ENCODE measurements around the gene AVPR1B.

AVPR1B gene

DNA sequence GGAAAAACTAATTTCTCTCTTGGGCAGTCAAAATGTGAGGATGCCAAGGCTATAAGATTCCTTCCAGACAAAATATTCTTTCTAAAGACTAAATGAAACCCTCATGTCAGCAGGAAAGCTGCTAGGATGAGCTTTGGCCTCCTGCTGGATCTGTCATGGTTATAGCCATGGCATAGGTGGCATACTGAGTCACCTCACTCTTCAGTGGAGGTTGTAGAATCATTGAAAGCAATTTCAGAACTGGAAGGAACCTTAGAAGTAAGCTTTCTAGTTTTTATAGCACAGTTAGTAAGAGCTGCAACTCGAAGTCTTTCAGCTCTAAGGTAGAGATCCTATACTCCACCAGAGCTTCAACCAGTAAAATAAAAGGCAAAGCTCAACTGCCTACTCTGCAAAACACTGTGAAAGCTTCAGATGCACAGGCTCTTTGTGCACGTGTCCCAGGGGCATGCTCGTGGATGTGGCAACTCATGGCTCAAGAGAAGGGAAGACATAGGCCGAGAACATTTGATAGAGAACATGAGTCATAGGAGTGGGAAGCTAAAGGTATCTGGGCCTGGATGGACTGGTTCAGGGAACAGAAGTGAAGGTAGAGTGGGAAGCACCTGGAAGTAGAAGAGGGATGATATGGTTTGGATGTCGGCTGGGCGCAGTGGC lies 5.8 kb downstream of the AVPR1B start:
- Histone ChIP-seq H3K4me1 (ENCODE audit: insufficient read depth, low read length) (no peaks in the 10 kb centered on the region), H3K4me3 (ENCODE audit: low read length) (no peak overlapping the region), H3K9ac (ENCODE audit: low read depth, low read length) (no peak overlapping the region), H3K36me3 (ENCODE audit: insufficient read depth, low read length) (no peaks in the 10 kb centered on the region), H3K9me3 (ENCODE audit: insufficient read depth, low read depth, low read length) (no peaks in the 10 kb centered on the region), H3K27ac (ENCODE audit: low read depth, low read length) (no peak overlapping the region), H3K27me3 (ENCODE audit: insufficient read depth, low read length) (peaks cover 9% of the 10 kb centered on the region)
- 90% methylated on average over 6 of the region's 6 CpGs for WGBS

DNA sequence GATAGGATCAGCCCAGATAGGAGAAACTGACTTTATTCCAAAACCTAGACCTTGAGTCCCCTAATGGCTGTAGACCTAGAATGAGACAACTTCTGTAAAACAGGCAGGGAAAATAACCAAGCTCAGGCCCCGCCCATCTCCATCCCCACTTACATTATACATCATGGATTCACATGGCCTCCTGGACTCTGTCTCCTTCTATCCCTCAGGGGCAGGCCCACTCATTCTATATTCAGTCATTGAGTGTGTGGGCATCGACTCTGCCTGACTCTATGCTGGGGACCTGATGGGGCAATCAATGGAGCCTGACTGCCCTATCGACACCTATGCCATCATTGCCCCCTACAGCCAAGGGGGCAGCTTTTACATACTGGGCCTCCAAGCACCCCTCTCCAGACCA lies 6.4 kb downstream of the AVPR1B start:
- WGBS = 97% methylated on average over 3 of the region's 3 CpGs
- Histone ChIP-seq H3K9ac (ENCODE audit: low read depth, low read length) (no peak overlapping the region), H3K9me3 (ENCODE audit: insufficient read depth, low read depth, low read length) (no peaks in the 10 kb centered on the region), H3K27ac (ENCODE audit: low read depth, low read length) (no peak overlapping the region), H3K27me3 (ENCODE audit: insufficient read depth, low read length) (peaks cover 5% of the 10 kb centered on the region), H3K4me1 (ENCODE audit: insufficient read depth, low read length) (no peaks in the 10 kb centered on the region), H3K4me3 (ENCODE audit: low read length) (no peak overlapping the region), H3K36me3 (ENCODE audit: insufficient read depth, low read length) (no peaks in the 10 kb centered on the region)

DNA sequence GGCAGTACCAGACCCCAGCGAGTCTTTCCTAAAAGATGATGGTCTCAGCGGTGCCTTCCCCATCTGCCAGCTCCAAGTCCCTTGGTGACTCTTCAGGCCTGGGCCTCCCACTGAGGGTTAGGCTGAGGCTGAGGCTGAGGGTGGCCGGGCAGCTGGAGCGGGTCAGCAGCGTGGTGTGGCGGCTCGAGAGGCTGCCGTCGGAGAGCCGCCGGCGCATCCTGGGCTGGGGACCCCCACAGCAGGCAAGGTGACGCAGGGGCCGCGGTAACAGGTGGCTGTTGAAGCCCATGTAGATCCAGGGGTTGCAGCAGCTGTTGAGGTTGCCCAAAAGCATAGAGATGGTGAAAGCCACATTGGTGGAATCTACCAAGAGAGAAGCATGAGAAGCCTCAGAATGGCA lies 7.0 kb downstream of the AVPR1B start:
- no peak overlapping the region for H3K4me3 ChIP-seq (ENCODE audit: low read length)
- H3K27ac ChIP-seq (ENCODE audit: low read depth, low read length) = no peak overlapping the region
- no peaks in the 10 kb centered on the region for H3K36me3 ChIP-seq (ENCODE audit: insufficient read depth, low read length)
- 95% methylated on average over 15 of the region's 15 CpGs for WGBS
- H3K27me3 ChIP-seq (ENCODE audit: insufficient read depth, low read length) = peaks cover under 1% of the 10 kb centered on the region; the same call in 1 of the 2 replicates
- H3K9ac ChIP-seq (ENCODE audit: low read depth, low read length) = no peak overlapping the region
- no peaks in the 10 kb centered on the region for H3K4me1 ChIP-seq (ENCODE audit: insufficient read depth, low read length)
- H3K9me3 ChIP-seq (ENCODE audit: insufficient read depth, low read depth, low read length) = no peaks in the 10 kb centered on the region

DNA sequence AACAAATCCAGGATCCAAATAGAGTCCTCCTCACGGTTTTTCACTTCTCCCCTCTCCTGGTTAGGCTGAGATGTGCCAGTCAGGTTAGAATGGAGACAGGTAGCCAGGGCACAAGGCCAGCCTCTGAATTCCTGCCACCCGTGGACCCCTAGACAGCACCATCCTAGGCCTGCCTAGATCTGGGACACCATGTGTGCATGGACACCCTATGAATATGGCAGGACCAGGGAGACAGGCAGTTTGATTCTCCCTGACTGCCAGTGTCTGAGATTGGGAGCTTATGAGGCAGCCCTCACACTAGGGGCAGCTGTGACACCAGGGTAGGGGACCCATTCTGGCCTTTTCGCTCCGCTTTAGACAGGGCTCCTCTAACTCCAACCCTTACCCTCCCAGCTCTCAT lies 7.5 kb downstream of the AVPR1B start:
- no peak overlapping the region for H3K9ac ChIP-seq (ENCODE audit: low read depth, low read length)
- H3K9me3 ChIP-seq (ENCODE audit: insufficient read depth, low read depth, low read length) = no peaks in the 10 kb centered on the region
- no peak overlapping the region for H3K27ac ChIP-seq (ENCODE audit: low read depth, low read length)
- WGBS = 88% methylated on average over 4 of the region's 4 CpGs
- H3K4me1 ChIP-seq (ENCODE audit: insufficient read depth, low read length) = no peaks in the 10 kb centered on the region
- H3K27me3 ChIP-seq (ENCODE audit: insufficient read depth, low read length) = no peaks in the 10 kb centered on the region
- no peak overlapping the region for H3K4me3 ChIP-seq (ENCODE audit: low read length)
- no peaks in the 10 kb centered on the region for H3K36me3 ChIP-seq (ENCODE audit: insufficient read depth, low read length)

DNA sequence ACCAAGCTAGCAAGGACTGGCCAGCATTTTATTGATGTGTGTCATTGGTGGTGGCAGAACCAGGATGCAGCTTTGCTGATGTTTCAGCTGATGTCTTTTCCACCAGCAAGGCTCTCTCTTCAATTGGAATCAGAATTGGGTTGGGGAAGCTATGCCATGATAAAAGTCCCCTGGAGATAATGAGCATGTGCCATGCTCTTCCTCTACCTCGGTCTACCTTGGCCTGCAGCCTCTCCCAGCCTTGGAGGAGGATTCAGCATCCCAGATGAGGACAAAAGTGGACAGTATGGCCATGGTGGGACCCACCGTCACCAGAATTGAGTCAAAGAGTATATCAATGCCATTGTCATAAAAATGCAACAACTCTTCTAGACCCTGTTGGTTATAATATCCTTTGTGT lies 8.6 kb downstream of the AVPR1B start:
- H3K27ac ChIP-seq (ENCODE audit: low read depth, low read length) = no peak overlapping the region
- no peak overlapping the region for H3K4me3 ChIP-seq (ENCODE audit: low read length)

DNA sequence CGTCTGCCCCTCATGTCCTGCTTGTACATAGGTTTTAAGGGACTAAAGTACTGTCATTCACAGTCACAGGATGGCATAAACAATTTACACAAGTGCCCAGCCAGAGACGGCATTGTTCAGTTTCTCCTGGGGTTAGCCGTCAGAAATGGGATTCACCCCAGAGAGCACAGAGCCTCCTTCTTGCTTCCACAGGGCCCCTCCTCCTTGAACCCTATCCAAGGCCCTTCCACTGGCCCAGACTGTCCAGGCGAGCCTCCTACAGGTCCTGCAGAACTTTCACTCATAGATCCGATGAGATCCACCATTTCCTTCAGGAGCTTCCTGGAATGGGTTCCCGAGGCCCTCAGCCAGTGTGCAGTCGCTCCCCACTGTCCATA lies 10.0 kb downstream of the AVPR1B start:
- WGBS = 86% methylated on average over 7 of the region's 7 CpGs
- H3K27me3 ChIP-seq (ENCODE audit: insufficient read depth, low read length) = no peaks in the 10 kb centered on the region
- H3K9me3 ChIP-seq (ENCODE audit: insufficient read depth, low read depth, low read length) = no peaks in the 10 kb centered on the region
- no peak overlapping the region for H3K27ac ChIP-seq (ENCODE audit: low read depth, low read length)
- no peaks in the 10 kb centered on the region for H3K36me3 ChIP-seq (ENCODE audit: insufficient read depth, low read length)
- no peak overlapping the region for H3K4me3 ChIP-seq (ENCODE audit: low read length)
- no peak overlapping the region for H3K9ac ChIP-seq (ENCODE audit: low read depth, low read length)
- H3K4me1 ChIP-seq (ENCODE audit: insufficient read depth, low read length) = no peaks in the 10 kb centered on the region

More for the DNA sequence above, 8.6 kb downstream of the AVPR1B start:
- no peak overlapping the region for H3K9ac ChIP-seq (ENCODE audit: low read depth, low read length)
- no peaks in the 10 kb centered on the region for H3K9me3 ChIP-seq (ENCODE audit: insufficient read depth, low read depth, low read length)
- H3K4me1 ChIP-seq (ENCODE audit: insufficient read depth, low read length) = no peaks in the 10 kb centered on the region
- H3K36me3 ChIP-seq (ENCODE audit: insufficient read depth, low read length) = no peaks in the 10 kb centered on the region
- WGBS = 97% methylated on average over 2 of the region's 2 CpGs
- H3K27me3 ChIP-seq (ENCODE audit: insufficient read depth, low read length) = no peaks in the 10 kb centered on the region

DNA sequence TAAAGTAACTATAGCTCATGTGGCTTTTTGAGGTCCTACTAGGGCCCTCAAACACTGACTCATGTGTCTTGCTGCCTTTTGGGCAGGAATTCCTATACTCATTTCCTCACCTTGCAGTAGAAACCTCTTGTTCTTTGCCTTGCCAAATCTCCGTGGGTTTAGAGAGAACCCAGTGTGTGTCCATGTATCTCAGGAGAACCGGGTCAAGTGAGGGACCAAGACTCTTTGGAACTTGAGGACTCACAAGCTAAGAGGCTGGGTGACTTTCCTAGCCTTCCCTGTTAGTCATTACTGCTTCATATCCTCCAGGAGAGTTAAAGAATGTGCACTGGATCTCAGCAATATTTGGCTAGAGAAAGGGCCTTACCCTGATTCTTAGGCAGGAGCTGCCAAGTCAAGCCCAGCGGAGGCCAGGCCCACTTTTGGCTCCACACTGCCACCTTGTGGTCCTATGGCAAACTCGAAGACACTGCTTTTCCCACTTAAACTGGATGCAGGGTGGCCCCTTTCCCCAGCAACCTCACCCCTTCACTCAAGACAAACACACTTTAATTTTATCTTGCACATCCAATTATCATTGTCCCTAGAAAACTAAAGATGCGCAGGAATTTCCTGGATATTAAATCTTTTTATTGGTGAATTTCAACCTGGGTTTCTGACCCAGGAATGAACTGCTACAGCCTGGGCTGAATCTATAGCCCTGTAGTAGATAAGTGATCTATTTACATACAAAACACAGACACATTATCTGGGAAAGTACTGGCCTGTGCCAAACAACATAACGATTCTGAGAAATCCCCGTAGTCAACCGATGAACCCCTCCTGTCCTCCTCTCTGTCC lies 10.6 kb downstream of the AVPR1B start:
- no peaks in the 10 kb centered on the region for H3K4me1 ChIP-seq (ENCODE audit: insufficient read depth, low read length)
- no peaks in the 10 kb centered on the region for H3K27me3 ChIP-seq (ENCODE audit: insufficient read depth, low read length)
- WGBS = 64% methylated on average over 8 of the region's 8 CpGs
- no peak overlapping the region for H3K9ac ChIP-seq (ENCODE audit: low read depth, low read length)
- no peak overlapping the region for H3K4me3 ChIP-seq (ENCODE audit: low read length)
- H3K9me3 ChIP-seq (ENCODE audit: insufficient read depth, low read depth, low read length) = no peaks in the 10 kb centered on the region
- no peaks in the 10 kb centered on the region for H3K36me3 ChIP-seq (ENCODE audit: insufficient read depth, low read length)
- no peak overlapping the region for H3K27ac ChIP-seq (ENCODE audit: low read depth, low read length)

DNA sequence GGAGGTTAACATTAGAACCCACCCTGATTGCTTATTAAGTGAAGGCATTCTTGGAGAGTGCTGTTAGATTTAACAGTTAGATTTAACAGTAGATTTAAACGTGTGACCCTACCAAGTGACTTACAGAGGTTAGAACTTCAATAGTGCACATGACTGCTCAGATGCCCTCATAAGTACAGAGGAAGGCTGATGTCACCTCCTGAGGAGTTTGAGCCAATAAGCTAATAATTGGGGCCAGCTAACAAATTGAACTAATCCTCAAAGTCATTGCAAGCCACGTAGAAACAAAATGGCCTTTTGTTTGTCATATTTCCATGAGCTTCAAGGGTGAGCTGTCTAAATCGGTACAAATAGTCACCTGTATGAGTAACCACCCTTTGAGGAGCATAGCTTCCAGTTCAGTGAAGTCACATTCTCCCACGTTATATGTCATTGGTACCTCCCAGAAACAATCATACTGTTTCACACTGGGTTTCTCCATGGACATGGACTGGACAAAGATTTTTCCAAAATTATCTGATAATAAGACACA lies 11.7 kb downstream of the AVPR1B start:
- WGBS = 78% methylated on average over 4 of the region's 4 CpGs
- no peaks in the 10 kb centered on the region for H3K9me3 ChIP-seq (ENCODE audit: insufficient read depth, low read depth, low read length)
- no peak overlapping the region for H3K9ac ChIP-seq (ENCODE audit: low read depth, low read length)

DNA sequence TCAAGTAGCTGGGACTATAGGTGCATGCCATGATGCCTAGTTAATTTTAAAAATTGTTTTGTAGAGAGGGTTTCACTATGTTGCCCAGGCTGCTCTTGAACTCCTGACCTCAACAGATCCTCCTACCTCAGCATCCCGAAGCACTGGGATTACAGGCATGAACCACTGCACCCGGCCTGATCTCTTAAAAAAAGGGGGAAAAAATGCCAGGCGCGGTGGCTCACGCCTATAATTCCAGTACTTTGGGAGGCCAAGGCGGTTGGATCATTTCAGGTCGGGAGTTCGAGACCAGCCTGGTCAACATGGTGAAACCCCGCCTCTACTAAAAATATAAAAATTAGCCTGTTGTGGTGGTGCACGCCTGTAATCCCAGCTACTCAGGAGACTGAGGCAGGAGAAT lies 13.2 kb downstream of the AVPR1B start:
- no peak overlapping the region for H3K9ac ChIP-seq (ENCODE audit: low read depth, low read length)
- H3K9me3 ChIP-seq (ENCODE audit: insufficient read depth, low read depth, low read length) = no peaks in the 10 kb centered on the region
- H3K27ac ChIP-seq (ENCODE audit: low read depth, low read length) = no peak overlapping the region
- H3K4me3 ChIP-seq (ENCODE audit: low read length) = no peak overlapping the region
- H3K4me1 ChIP-seq (ENCODE audit: insufficient read depth, low read length) = no peaks in the 10 kb centered on the region
- 94% methylated on average over 10 of the region's 10 CpGs for WGBS
- no peaks in the 10 kb centered on the region for H3K27me3 ChIP-seq (ENCODE audit: insufficient read depth, low read length)
- no peaks in the 10 kb centered on the region for H3K36me3 ChIP-seq (ENCODE audit: insufficient read depth, low read length)

More for the DNA sequence above, 11.7 kb downstream of the AVPR1B start:
- Histone ChIP-seq H3K27me3 (ENCODE audit: insufficient read depth, low read length) (no peaks in the 10 kb centered on the region), H3K36me3 (ENCODE audit: insufficient read depth, low read length) (no peaks in the 10 kb centered on the region), H3K27ac (ENCODE audit: low read depth, low read length) (no peak overlapping the region), H3K4me3 (ENCODE audit: low read length) (no peak overlapping the region), H3K4me1 (ENCODE audit: insufficient read depth, low read length) (no peaks in the 10 kb centered on the region)

DNA sequence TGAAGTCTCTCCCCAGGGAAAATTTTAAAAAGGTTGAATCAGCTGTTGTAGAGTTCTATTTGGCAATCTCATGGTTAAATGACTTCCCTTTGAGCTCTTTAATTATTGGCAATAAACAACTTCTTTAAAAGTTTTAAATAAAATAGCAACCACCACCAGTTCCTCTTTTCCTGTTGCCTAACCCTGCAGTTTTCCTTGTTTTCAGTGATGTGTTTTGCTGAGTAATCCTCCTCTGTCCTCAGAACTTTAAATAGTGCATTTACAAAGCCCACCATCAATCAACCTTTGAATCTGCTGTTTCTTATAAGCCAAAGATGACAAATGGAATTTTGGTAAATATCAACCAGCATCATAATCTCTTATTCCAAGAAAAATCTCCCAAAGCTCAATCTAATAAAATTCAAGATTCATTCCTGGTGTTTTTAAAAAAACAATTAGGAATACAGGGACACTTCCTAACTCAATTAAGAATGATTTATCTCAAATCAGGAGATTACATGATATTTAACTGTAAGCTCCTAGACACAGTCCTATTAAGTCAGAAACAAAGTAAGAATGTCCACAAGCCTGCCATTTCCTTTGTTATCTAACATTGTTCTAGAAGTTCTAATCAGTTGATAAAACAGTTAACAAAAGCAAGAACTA lies 14.8 kb downstream of the AVPR1B start:
- no peaks in the 10 kb centered on the region for H3K4me1 ChIP-seq (ENCODE audit: insufficient read depth, low read length)
- H3K9ac ChIP-seq (ENCODE audit: low read depth, low read length) = no peak overlapping the region
- no peaks in the 10 kb centered on the region for H3K9me3 ChIP-seq (ENCODE audit: insufficient read depth, low read depth, low read length)
- no peaks in the 10 kb centered on the region for H3K27me3 ChIP-seq (ENCODE audit: insufficient read depth, low read length)
- no peak overlapping the region for H3K4me3 ChIP-seq (ENCODE audit: low read length)
- H3K36me3 ChIP-seq (ENCODE audit: insufficient read depth, low read length) = no peaks in the 10 kb centered on the region
- H3K27ac ChIP-seq (ENCODE audit: low read depth, low read length) = no peak overlapping the region

DNA sequence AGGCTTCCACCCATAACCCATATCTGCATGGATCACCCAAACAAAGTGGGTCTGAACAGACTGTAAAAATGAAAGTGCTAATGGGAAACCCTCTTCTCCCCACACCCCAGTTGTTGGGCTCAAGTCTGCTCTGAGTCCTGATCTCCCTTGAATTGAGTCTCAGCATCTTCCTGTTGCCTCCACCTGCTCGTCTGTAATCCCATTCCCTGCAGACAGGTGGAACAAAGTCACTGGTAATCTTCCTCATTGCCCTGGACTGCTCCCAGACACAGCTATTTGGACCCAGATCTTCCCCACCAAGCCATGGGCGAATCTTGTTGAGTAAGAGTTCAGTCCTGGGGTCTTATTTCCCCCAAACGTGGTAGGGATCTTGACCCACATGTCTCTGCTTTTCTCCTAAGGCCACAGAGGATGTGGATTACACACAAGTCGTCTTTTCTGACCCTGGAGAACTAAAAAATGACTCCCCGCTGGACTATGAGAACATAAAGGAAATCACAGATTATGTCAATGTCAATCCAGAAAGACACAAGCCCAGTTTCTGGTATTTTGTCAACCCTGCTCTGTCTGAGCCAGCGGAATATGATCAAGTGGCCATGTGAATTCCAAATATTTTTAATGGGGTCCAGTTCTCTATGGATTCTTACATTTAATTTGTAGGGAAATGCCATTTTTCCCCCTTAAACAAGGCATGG lies 15.7 kb downstream of the AVPR1B start:
- H3K4me3 ChIP-seq (ENCODE audit: low read length) = no peak overlapping the region
- no peaks in the 10 kb centered on the region for H3K27me3 ChIP-seq (ENCODE audit: insufficient read depth, low read length)
- H3K27ac ChIP-seq (ENCODE audit: low read depth, low read length) = no peak overlapping the region
- H3K9ac ChIP-seq (ENCODE audit: low read depth, low read length) = no peak overlapping the region
- 91% methylated on average over 6 of the region's 6 CpGs for WGBS
- no peaks in the 10 kb centered on the region for H3K4me1 ChIP-seq (ENCODE audit: insufficient read depth, low read length)
- no peaks in the 10 kb centered on the region for H3K36me3 ChIP-seq (ENCODE audit: insufficient read depth, low read length)
- no peaks in the 10 kb centered on the region for H3K9me3 ChIP-seq (ENCODE audit: insufficient read depth, low read depth, low read length)
